A549 (cell line): ENCODE results near the gene IL23A. TPM values are rescaled to one million over a fixed set of nuclear protein-coding genes. Genes with fewer than 3 reads are reported as not detected.
A peak's percentile ranks its signal among the peaks of the same experiment; 100 is the strongest.

Experiments
- BCL3 ChIP-seq: fragments of >200 bp; sonication (Bioruptor Twin); formaldehyde crosslinking; IDR thresholded peaks from 3 replicates; pipeline ENCODE4 v1.6.1; 2016
- BHLHE40 ChIP-seq: IDR thresholded peaks from 2 replicates; pipeline ENCODE4 v1.6.1; 2012; ENCODE audit warnings: low read depth, low read length, inconsistent platforms
- CBX2 ChIP-seq: fragments of 200-600 bp; sonication (generic); IDR thresholded peaks from 2 replicates; pipeline ENCODE4 v1.6.1; 2016; ENCODE audit warnings: low read depth, mild to moderate bottlenecking, borderline replicate concordance
- CBX8 ChIP-seq: fragments of 200-600 bp; sonication (generic); IDR thresholded peaks from 2 replicates; pipeline ENCODE4 v1.6.1; 2016
- E2F6 ChIP-seq: IDR thresholded peaks from 2 replicates; pipeline ENCODE4 v1.6.1; 2012; ENCODE audit warnings: low read depth, borderline replicate concordance
- ELK1 ChIP-seq: fragments of 150-350 bp; IDR thresholded peaks from 2 replicates; pipeline ENCODE4 v1.6.1; 2014; ENCODE audit warnings: low read depth, mild to moderate bottlenecking, low read length
- ESRRA ChIP-seq: fragments of 150-350 bp; IDR thresholded peaks from 2 replicates; pipeline ENCODE4 v1.6.1; 2014; ENCODE audit warnings: mild to moderate bottlenecking, low read length, borderline replicate concordance
- FOSB ChIP-seq: fragments of 250-450 bp; sonication (Bioruptor Pico); IDR thresholded peaks from 2 replicates; pipeline ENCODE4 v1.5.0; 2020; ENCODE audit warnings: mild to moderate bottlenecking, moderate library complexity
- FOSL2 ChIP-seq, 2 experiments: fragments of 450-650 bp in 1 of 2; fragments of >200 bp in 1 of 2; sonication (Bioruptor Twin) in 1 of 2; formaldehyde crosslinking; IDR thresholded peaks; 2 replicates each; pipeline versions ENCODE4 v1.5.0 to v1.6.1; 2016 to 2020; ENCODE audit warnings: mild to moderate bottlenecking in 1 of 2, moderate library complexity in 1 of 2
- HMGXB4 ChIP-seq: fragments of 250-450 bp; sonication (Bioruptor Pico); IDR thresholded peaks from 2 replicates; pipeline ENCODE4 v1.5.0; 2021; ENCODE audit warnings: mild to moderate bottlenecking, moderate library complexity, borderline replicate concordance
- HOXB5 ChIP-seq: fragments of 250-450 bp; sonication (Bioruptor Pico); IDR thresholded peaks from 2 replicates; pipeline ENCODE4 v1.5.0; 2020; ENCODE audit warnings: mild to moderate bottlenecking, moderate library complexity
- JUNB ChIP-seq: fragments of >200 bp; sonication (Bioruptor Twin); formaldehyde crosslinking; IDR thresholded peaks from 2 replicates; pipeline ENCODE4 v1.6.1; 2016
- MAFK ChIP-seq: fragments of 450-650 bp; IDR thresholded peaks from 2 replicates; pipeline ENCODE4 v1.6.1; 2014; ENCODE audit not compliant: partially characterized antibody
- MYC ChIP-seq: IDR thresholded peaks from 2 replicates; pipeline ENCODE4 v1.6.1; 2012; ENCODE audit warnings: mild to moderate bottlenecking, inconsistent platforms, low read length, improper control_type of control experiment, borderline replicate concordance
- PBX3 ChIP-seq: IDR thresholded peaks from 2 replicates; pipeline ENCODE4 v1.6.1; 2012
- PHF8 ChIP-seq: fragments of 200-600 bp; sonication (generic); IDR thresholded peaks from 2 replicates; pipeline ENCODE4 v1.6.1; 2016; ENCODE audit warnings: low read depth, mild to moderate bottlenecking, antibody characterized with exemption, moderate library complexity, borderline replicate concordance
- POLR2A ChIP-seq: IDR thresholded peaks from 2 replicates; pipeline ENCODE4 v1.6.1; 2012; ENCODE audit warnings: mild to moderate bottlenecking, low read length
- POLR2AphosphoS2 ChIP-seq: conservative IDR thresholded peaks from 2 replicates; pipeline ENCODE4 v1.6.1; 2012; ENCODE audit warnings: low read length, improper control_type of control experiment, inconsistent platforms
- RAD21 ChIP-seq, 2 experiments: fragments of >200 bp in 1 of 2; sonication (Bioruptor Twin) in 1 of 2; formaldehyde crosslinking in 1 of 2; IDR thresholded peaks in 1 of 2; conservative IDR thresholded peaks in 1 of 2; 2 replicates in 1 of 2; 3 replicates in 1 of 2; pipeline ENCODE4 v1.6.1; 2012 to 2018; ENCODE audit warnings: inconsistent platforms in 1 of 2
- REST ChIP-seq: fragments of 200-600 bp; sonication (generic); IDR thresholded peaks from 2 replicates; pipeline ENCODE4 v1.6.1; 2016; ENCODE audit warnings: antibody characterized with exemption, mild to moderate bottlenecking, moderate library complexity
- RNF2 ChIP-seq: fragments of 200-600 bp; sonication (generic); IDR thresholded peaks from 2 replicates; pipeline ENCODE4 v1.6.1; 2016; ENCODE audit warnings: low read depth, mild to moderate bottlenecking, antibody characterized with exemption, moderate library complexity, borderline replicate concordance
- SMC3 ChIP-seq: fragments of >200 bp; sonication (Bioruptor Twin); formaldehyde crosslinking; IDR thresholded peaks from 3 replicates; pipeline ENCODE4 v1.6.1; 2018; ENCODE audit warnings: inconsistent platforms
- USF2 ChIP-seq: fragments of 450-650 bp; IDR thresholded peaks from 2 replicates; pipeline ENCODE4 v1.6.1; 2014; ENCODE audit warnings: antibody characterized with exemption
- polyA plus RNA-seq, 4 experiments: library from polyadenylated mRNA; depleted of rRNA in 3 of 4; stranded (reverse); fragments of >200 nt; fragmentation: RNase III in 1 of 4; extraction: RNeasy Plus Mini Kit Qiagen cat#74134 plus additional on column Dnase treatment in 1 of 4; gene quantifications; 2 replicates in 3 of 4; 3 replicates in 1 of 4; pipeline ENCODE4 v1.2.3, GENCODE V29; 2011 to 2017

IL23A gene
- polyA plus RNA-seq, 2 of the 4 experiments (the other 2 are of a cell fraction) = 0.21 to 0.31 TPM

- TF ChIP-seq USF2 = peak; percentile 33; the same call in 1 of the 2 replicates
- peak; percentile 34; the same call in 1 of the 2 replicates for TF ChIP-seq PBX3
- TF ChIP-seq POLR2AphosphoS2 = no peak
- no peak for TF ChIP-seq CBX2
- no peak for TF ChIP-seq RNF2
- no peak for TF ChIP-seq JUNB
- TF ChIP-seq ELK1 = no peak
- peak; percentile 87 for TF ChIP-seq BCL3
- no peak for TF ChIP-seq ESRRA
- peak; percentile 71; the same call in 1 of the 2 replicates for TF ChIP-seq E2F6
- peak; percentile 66 for TF ChIP-seq PHF8
- peak; percentile 31; the same call in 1 of the 2 replicates for TF ChIP-seq HMGXB4 (CRISPR knock-in tag)
- no peak for TF ChIP-seq BHLHE40
- peak; percentile 24 for TF ChIP-seq REST
- peak; percentile 22 to 25; a peak in 2 of 5 replicates for TF ChIP-seq RAD21 (conservative IDR thresholded peaks at IDR 0.05 in 1 of 2, IDR thresholded peaks at IDR 0.05 in 1 of 2)
- TF ChIP-seq CBX8 = no peak
- peak; percentile 23; the same call in 1 of the 2 replicates for TF ChIP-seq HOXB5
- TF ChIP-seq SMC3 = no peak
- TF ChIP-seq FOSB (CRISPR knock-in tag) = no peak; the same call in 1 of the 2 replicates
- TF ChIP-seq POLR2A = peak; percentile 61
- TF ChIP-seq MAFK = no peak
- TF ChIP-seq FOSL2 (IDR thresholded peaks at IDR 0.05) = no peak
- TF ChIP-seq FOSL2 (CRISPR knock-in tag; IDR thresholded peaks at IDR 0.05) = peak; percentile 18; the same call in 1 of the 2 replicates
- peak; percentile 71 for TF ChIP-seq MYC
Observed at GRCh38 chr12:56333679-56334489, 4.8 kb upstream of the IL23A start, which contains the start of gene PAN2 (continued).
